Colonic mucosa (tissue), 4 donors: ENCODE results near the gene FGA. TPM values are rescaled to one million over a fixed set of nuclear protein-coding genes. Genes with fewer than 3 reads are reported as not detected.

ENCODE experiments used
- DNase-seq: peaks from one replicate; pipeline ENCODE4 v3.0.0-alpha.2; 2020
- H3K27ac ChIP-seq: fragments of 200-600 bp; one replicate; pipeline ENCODE4 v1.8.0; 2021
- H3K27me3 ChIP-seq: fragments of 200-600 bp; one replicate; pipeline ENCODE4 v1.8.0; 2021
- H3K36me3 ChIP-seq: fragments of 200-600 bp; one replicate; pipeline ENCODE4 v1.8.0; 2021
- H3K4me1 ChIP-seq: fragments of 200-600 bp; one replicate; pipeline ENCODE4 v1.8.0; 2021; ENCODE audit warnings: mild to moderate bottlenecking
- H3K4me3 ChIP-seq: fragments of 200-600 bp; one replicate; pipeline ENCODE4 v1.8.0; 2021
- H3K9ac ChIP-seq, 2 donors: one replicate each; pipeline ENCODE4 v1.7.0; 2013; ENCODE audit warnings: control low read depth in 2 of 2, low read depth in 2 of 2, low read length in 2 of 2
- H3K9me3 ChIP-seq: fragments of 200-600 bp; one replicate; pipeline ENCODE4 v1.8.0; 2021
- CTCF ChIP-seq: fragments of 200-600 bp; IDR thresholded peaks from one replicate; pipeline ENCODE4 v1.8.0; 2022; ENCODE audit warnings: antibody characterized with exemption, mild to moderate bottlenecking
- intact Hi-C: fragments of 100-400 bp; cut with DNase I; formaldehyde crosslinking; loops from one replicate; pipeline ENCODE4 v1.14.1; 2022
- total RNA-seq, 2 donors: library from RNA; stranded (reverse); fragmentation: NEBNext Ultra II Directional in 1 of 2; extraction: Animal tissue kit (Norgen Biotek cat#: 25700) in 1 of 2; gene quantifications; one replicate each; pipeline ENCODE4 v1.2.1, GENCODE V29; 2021
- donor health status: healthy.
- donor health status: DM: no; HTN: no; CAD: no.
- donor health status: DM: no; HTN: no; CAD: no.

The FGA gene
- total RNA-seq, 2 donors from 2014 or later = 0.24 to 9.2 TPM

GRCh38 chr4:154566639-154567204, 23.8 kb downstream of the FGA start:
- H3K36me3 ChIP-seq = no peaks in the 10 kb centered on the region
- no peaks in the 10 kb centered on the region for H3K9me3 ChIP-seq
- intact Hi-C loops = no loop called here
- no peak for TF ChIP-seq CTCF
- H3K4me3 ChIP-seq = no peak overlapping the region
- H3K9ac ChIP-seq = no peak overlapping the region
- H3K27me3 ChIP-seq = no peaks in the 10 kb centered on the region
- H3K27ac ChIP-seq = no peak overlapping the region
- no peak for DNase-seq
- no peaks in the 10 kb centered on the region for H3K4me1 ChIP-seq

GRCh38 chr4:154565704-154566103, 24.8 kb downstream of the FGA start:
- TF ChIP-seq CTCF = no peak
- Histone ChIP-seq H3K4me3 (no peak overlapping the region), H3K36me3 (no peaks in the 10 kb centered on the region), H3K27me3 (no peaks in the 10 kb centered on the region), H3K4me1 (no peaks in the 10 kb centered on the region), H3K9me3 (no peaks in the 10 kb centered on the region), H3K27ac (no peak overlapping the region), H3K9ac (no peak overlapping the region)
- no peak for DNase-seq
- intact Hi-C loops = no loop called here

- no peak for TF ChIP-seq CTCF
- H3K27ac ChIP-seq = no peak overlapping the region
- no peaks in the 10 kb centered on the region for H3K27me3 ChIP-seq
- intact Hi-C loops = no loop called here
- no peaks in the 10 kb centered on the region for H3K4me1 ChIP-seq
- no peak for DNase-seq
- no peak overlapping the region for H3K9ac ChIP-seq
- H3K4me3 ChIP-seq = no peak overlapping the region
- no peaks in the 10 kb centered on the region for H3K9me3 ChIP-seq
- no peaks in the 10 kb centered on the region for H3K36me3 ChIP-seq
Observed at GRCh38 chr4:154564311-154564710, 26.2 kb downstream of the FGA start.

- no peak within 1 kb of the TSS for H3K9ac ChIP-seq
- H3K27me3 ChIP-seq = no peaks in the 10 kb centered on the region
- TF ChIP-seq CTCF = no peak
- H3K4me1 ChIP-seq = no peaks in the 10 kb centered on the region
- no peaks in the 10 kb centered on the region for H3K9me3 ChIP-seq
- intact Hi-C loops = no loop called here
- DNase-seq = no peak
- H3K27ac ChIP-seq = no peak within 1 kb of the TSS
- no peaks in the 10 kb centered on the region for H3K36me3 ChIP-seq
- no peak within 1 kb of the TSS for H3K4me3 ChIP-seq
Observed at GRCh38 chr4:154562697-154563254, 27.8 kb downstream of the FGA start, which contains the start of gene FGB. Gene FGB (plus strand): TSS chr4:154563011. CDS start chr4:154563019, 8 bp downstream.

GRCh38 chr4:154560824-154561231, 29.7 kb downstream of the FGA start:
- H3K9ac ChIP-seq = no peak overlapping the region
- no peaks in the 10 kb centered on the region for H3K9me3 ChIP-seq
- TF ChIP-seq CTCF = no peak
- no peak overlapping the region for H3K27ac ChIP-seq
- H3K27me3 ChIP-seq = no peaks in the 10 kb centered on the region
- no peak overlapping the region for H3K4me3 ChIP-seq
- no peaks in the 10 kb centered on the region for H3K36me3 ChIP-seq
- DNase-seq = no peak
- H3K4me1 ChIP-seq = no peaks in the 10 kb centered on the region
- intact Hi-C loops = no loop called here
